Activated T-helper 17 cell treated with anti-CD3 and anti-CD28 coated beads, Interleukin-2, amount 50 U/mL, for 72 hours (primary cell): ENCODE results near the gene DLST. TPM values are rescaled to one million over a fixed set of nuclear protein-coding genes. Genes with fewer than 3 reads are reported as not detected.

Experiments
- ATAC-seq: fragments of 150-1000 bp; cut with Tn5 transposase; replicated peaks from 2 replicates; pipeline ENCODE4 v1.10.0; 2021; ENCODE audit warnings: mild to moderate bottlenecking, moderate library complexity
- H3K27ac Mint-ChIP-seq: one replicate; pipeline ENCODE4 v1.8.0; 2022; ENCODE audit warnings: mixed read lengths
- H3K27me3 Mint-ChIP-seq: one replicate; pipeline ENCODE4 v1.8.0; 2022; ENCODE audit warnings: mixed read lengths
- H3K36me3 Mint-ChIP-seq: one replicate; pipeline ENCODE4 v1.8.0; 2022; ENCODE audit warnings: low read depth, mild to moderate bottlenecking, mixed read lengths
- H3K4me1 Mint-ChIP-seq: one replicate; pipeline ENCODE4 v1.8.0; 2022; ENCODE audit warnings: mixed read lengths
- H3K4me3 Mint-ChIP-seq: one replicate; pipeline ENCODE4 v1.8.0; 2022; ENCODE audit warnings: mild to moderate bottlenecking, mixed read lengths
- H3K9me3 Mint-ChIP-seq: one replicate; pipeline ENCODE4 v1.8.0; 2022; ENCODE audit warnings: mixed read lengths
- total RNA-seq, 2 donors: library from RNA; stranded (reverse); gene quantifications; one replicate each; pipeline ENCODE4 v1.2.3, GENCODE V29; 2022

DLST gene
- 100 to 1,000 TPM; 102 to 132 TPM for total RNA-seq

DNA sequence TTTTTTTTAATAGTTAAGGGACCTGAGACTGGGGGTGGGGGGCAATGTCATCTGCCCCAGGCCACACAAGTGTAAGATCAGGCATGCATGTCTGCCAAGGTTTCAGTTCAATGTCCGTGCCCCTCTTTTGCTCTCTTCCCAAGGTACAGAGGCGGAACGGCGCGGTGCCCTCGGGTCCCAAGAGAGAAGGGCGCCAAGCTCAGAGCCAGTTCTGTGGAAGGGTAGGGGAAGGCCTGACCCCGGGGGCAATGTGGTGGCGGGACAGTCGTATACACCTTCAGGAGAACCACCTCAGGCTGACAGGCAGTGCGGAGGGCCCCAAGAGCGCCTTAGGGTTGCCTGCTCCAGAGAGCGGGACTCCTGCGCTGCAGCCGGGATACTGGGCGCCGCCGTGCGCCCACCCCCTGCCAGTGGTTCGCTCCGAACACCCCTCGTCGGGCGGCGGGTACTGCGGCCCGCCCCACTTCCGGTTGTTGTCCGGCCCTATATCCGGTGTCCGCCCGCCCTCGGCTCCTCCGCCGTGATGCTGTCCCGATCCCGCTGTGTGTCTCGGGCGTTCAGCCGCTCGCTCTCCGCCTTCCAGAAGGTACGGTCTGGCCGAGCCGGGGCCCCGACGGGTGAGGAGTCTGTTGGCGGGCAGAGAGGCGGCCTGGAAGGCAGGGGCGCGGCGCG, at the start of gene DLST:
Gene DLST (plus strand): TSS at position 486 of the 672 bp plus-strand sequence. CDS start 38 bp downstream, at position 524.
- no peaks in the 10 kb centered on the region for H3K9me3 Mint-ChIP-seq
- ATAC-seq, result peak; percentile 97
- H3K36me3 Mint-ChIP-seq, result peaks cover 46% of the 10 kb centered on the region
- peak within 1 kb of the TSS; percentile 98 for H3K27ac Mint-ChIP-seq
- peaks cover 45% of the 10 kb centered on the region for H3K4me1 Mint-ChIP-seq
- peak within 1 kb of the TSS; percentile 99 for H3K4me3 Mint-ChIP-seq
- no peaks in the 10 kb centered on the region for H3K27me3 Mint-ChIP-seq

DNA sequence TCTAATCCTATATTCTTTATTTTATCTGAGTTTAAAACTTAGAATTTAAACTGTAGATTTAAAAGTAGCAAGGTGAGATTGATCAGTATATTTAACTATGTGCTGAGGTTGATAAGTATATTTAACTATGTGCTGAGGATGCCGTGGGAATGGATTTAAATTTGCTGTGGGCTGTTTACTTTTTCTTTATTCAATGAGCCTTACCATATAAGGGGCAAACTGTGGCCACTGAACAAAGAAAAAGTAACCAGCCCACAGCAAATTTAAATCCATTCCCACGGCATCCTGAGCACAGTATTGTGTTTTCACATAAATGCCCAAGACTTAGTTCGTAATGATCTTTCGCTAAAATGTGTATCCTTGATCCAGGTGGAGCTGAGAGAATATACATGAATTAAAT, 48.9 kb upstream of the DLST start:
- ATAC-seq, result no peak
- Mint-ChIP-seq H3K27ac (no peak overlapping the region), H3K9me3 (no peaks in the 10 kb centered on the region), H3K4me3 (no peak overlapping the region), H3K4me1 (peaks cover 23% of the 10 kb centered on the region), H3K36me3 (peaks cover 63% of the 10 kb centered on the region), H3K27me3 (no peaks in the 10 kb centered on the region)

DNA sequence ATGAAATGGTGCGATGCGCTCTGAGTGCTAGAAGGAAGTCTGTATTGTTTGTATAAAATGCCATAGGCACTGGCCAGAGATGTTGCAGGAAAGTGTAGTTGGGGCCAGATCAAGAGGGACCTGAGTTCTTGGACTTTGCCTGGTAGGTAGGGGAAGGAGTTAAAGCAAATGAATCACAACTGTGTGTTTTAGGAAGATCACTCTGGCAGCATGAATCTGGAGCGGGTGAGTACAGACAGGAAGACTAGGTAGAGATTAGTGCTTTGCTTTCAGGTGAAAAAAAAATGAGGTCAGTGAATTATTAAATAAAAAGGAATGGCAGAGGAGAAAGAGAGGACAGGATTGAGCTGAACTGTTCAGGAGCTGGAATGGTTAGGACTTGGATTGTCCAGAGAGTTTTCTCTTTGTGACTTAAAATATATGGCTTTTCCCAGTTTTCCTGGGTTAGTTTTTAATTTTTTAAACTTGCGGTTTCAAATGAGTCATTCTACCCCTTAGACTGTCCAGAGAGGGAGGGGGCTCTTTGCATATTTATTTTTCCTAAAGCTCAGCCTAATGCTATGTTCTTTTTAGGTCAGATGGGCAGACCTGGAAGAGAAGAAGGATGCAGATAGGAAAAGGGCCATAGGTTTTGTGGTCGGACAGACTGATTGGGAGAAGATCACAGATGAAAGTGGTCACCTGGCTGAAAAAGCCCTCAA, 46.9 kb upstream of the DLST start:
- H3K27ac Mint-ChIP-seq, result peak overlapping the region; percentile 23
- peaks cover 43% of the 10 kb centered on the region for H3K36me3 Mint-ChIP-seq
- no peak for ATAC-seq
- H3K9me3 Mint-ChIP-seq, result no peaks in the 10 kb centered on the region
- H3K4me3 Mint-ChIP-seq, result no peak overlapping the region
- H3K27me3 Mint-ChIP-seq, result no peaks in the 10 kb centered on the region
- peaks cover 23% of the 10 kb centered on the region for H3K4me1 Mint-ChIP-seq

DNA sequence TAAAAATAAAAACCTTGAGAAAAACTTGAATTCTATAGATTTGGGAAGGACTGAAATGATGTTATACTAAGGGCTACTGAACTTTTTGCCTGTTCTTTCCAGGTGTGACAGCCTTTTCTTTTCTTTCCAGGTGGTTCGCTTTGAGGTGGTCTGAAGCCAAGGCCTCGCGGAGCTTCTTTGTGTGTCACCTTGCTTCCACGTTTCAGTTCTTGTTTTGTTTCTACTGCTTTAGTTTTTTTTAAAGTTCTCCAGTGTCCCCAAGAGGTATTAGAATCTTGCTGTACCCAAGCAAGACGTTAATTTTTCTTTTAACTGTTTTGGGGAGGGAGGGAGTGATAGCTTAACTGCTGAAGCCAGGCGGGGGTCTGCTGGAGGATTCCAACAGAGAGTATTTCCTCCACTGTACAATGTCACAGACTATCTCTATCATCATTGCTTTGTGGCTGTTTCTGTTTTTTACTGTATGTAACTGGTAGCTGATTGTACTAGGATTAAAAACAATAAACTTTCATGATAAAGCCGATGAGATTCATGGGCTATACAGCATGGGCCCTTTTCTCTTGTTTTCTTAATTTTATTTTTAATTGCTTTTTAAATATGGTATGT, 46.0 kb upstream of the DLST start:
- Mint-ChIP-seq H3K36me3 (peaks cover 41% of the 10 kb centered on the region), H3K9me3 (no peaks in the 10 kb centered on the region), H3K27ac (peak overlapping the region; percentile 23), H3K4me3 (no peak overlapping the region), H3K27me3 (no peaks in the 10 kb centered on the region), H3K4me1 (peaks cover 30% of the 10 kb centered on the region)
- no peak for ATAC-seq

DNA sequence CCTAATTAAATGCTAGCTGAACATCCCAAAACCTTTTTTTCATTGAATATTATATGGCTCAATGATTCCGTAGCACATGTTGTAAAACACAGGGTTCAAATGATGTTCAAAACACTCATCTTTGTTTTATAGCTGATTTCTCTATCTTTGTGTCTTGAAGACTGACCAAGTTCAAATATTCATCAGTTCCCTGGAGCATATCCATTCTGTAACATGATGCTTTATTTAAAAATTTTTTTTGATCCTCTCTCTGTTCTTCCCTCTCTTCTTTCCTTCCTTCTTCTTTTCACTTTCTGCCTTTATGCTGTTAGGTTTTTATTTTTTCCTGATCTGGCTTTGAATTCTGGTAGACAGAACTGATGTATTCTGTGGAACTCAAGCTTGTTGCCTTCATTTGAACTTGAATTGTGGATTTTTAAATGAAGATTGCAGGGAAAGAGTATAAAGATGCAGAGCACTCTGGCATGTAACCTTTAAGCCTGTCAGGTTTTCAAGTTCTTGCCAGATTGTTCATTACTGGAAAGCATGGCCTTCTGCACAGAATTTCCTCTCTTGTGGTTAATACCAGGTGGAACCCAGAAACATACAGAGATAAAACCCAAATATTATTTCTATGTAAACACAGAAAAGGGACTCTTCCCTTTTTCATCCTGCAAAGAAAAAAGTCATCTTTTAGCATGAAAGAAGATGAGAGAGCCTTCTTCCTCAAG, 45.3 kb upstream of the DLST start:
- Mint-ChIP-seq H3K27ac (peak overlapping the region; percentile 92), H3K36me3 (peaks cover 34% of the 10 kb centered on the region), H3K4me3 (peak overlapping the region; percentile 79), H3K9me3 (no peaks in the 10 kb centered on the region), H3K27me3 (no peaks in the 10 kb centered on the region), H3K4me1 (peaks cover 37% of the 10 kb centered on the region)
- ATAC-seq, result no peak

DNA sequence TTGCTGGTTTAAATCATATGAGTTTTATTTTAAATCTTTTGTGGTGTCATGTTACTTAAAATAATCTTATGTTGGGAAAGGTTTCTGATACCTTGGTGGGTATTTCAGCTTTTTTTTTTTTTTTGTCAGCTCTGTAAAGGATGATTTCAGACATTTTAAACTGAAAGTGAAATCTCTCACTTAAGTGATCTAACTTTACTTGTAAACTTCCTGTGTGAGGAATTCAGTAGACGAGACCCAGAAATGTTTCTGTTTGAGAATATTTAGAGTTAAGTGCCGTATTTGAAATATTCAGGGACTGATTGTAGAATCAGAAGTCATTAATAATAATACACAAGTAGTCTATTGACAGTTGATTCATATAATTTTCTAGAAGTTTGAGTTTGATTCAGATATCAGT, 43.5 kb upstream of the DLST start:
- Mint-ChIP-seq H3K9me3 (no peaks in the 10 kb centered on the region), H3K4me1 (peaks cover 43% of the 10 kb centered on the region), H3K36me3 (peaks cover 30% of the 10 kb centered on the region), H3K4me3 (peak overlapping the region; percentile 79), H3K27ac (peak overlapping the region; percentile 92), H3K27me3 (no peaks in the 10 kb centered on the region)
- peak; percentile 10 for ATAC-seq

DNA sequence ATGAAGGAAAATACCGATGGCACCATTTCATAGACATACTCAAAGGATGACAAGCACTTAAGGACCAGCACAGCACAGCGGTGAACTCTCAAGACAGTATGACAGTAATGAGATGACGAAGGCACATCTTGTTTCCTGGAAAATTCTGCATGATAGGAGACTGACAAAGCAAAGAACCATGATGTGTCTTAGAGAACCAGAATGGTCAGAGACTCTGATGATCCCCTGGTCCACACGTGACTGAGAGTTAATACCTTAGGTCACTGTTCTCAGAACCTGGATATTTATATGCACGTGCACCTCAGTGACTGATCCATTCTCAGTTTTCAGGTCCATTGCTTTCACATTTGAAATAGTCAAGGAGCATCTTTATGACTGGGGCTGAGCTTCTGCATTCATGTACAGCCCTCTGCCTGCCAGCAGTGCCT, 41.1 kb upstream of the DLST start:
- peaks cover 26% of the 10 kb centered on the region for H3K36me3 Mint-ChIP-seq
- H3K27me3 Mint-ChIP-seq, result no peaks in the 10 kb centered on the region
- ATAC-seq, result peak; percentile 59
- peaks cover 37% of the 10 kb centered on the region for H3K4me1 Mint-ChIP-seq
- H3K27ac Mint-ChIP-seq, result peak overlapping the region; percentile 61
- peak overlapping the region; percentile 37 for H3K4me3 Mint-ChIP-seq
- no peaks in the 10 kb centered on the region for H3K9me3 Mint-ChIP-seq

DNA sequence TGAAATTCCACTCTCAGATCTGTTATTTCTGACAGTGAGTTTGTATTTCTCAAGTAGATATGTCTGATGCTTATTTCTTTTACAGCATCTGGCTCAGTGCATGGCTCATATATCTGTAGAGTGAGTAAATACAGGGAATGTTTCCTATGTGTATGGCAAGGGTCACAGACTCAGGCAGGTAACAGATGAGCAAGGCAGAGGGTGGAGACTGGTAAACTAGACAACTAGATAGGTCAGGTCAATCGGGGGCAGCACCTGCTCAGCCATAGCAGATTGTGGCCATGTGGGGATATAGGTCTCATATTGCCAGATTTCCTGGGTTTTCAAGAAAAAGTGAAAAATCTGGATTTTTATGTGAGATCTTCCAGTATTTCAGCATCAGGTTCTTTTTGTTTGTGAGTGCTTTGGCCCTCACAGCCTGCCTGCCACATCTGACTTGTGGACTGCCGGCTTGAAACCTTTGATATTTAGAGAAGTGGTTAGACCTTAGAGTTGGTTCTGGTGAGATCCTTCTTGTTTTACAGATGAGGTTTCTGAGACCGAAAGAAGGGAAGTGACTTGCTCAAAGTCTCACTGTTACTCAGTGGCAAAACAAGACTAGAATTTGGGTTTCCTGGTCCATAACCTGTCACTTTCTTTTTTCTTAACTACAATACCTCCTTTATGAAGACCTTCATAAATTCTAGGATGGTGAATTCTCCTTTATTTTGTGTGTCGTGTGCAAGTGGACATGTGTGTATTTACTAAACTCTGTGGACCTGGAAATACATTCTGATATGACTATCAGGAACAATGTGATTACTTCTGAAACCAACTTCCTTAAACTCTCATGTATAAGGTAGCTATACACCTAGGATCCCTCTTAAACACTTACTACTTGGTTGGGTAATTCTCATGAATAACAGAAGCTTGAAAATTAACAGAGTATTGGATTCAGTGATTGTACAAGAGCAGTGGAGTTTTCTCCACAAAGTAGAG, 40.2 kb upstream of the DLST start:
- peaks cover 33% of the 10 kb centered on the region for H3K4me1 Mint-ChIP-seq
- H3K4me3 Mint-ChIP-seq, result peak overlapping the region; percentile 37
- peak; percentile 83 for ATAC-seq
- peak overlapping the region; percentile 61 for H3K27ac Mint-ChIP-seq
- no peaks in the 10 kb centered on the region for H3K9me3 Mint-ChIP-seq
- no peaks in the 10 kb centered on the region for H3K27me3 Mint-ChIP-seq
- peaks cover 19% of the 10 kb centered on the region for H3K36me3 Mint-ChIP-seq

DNA sequence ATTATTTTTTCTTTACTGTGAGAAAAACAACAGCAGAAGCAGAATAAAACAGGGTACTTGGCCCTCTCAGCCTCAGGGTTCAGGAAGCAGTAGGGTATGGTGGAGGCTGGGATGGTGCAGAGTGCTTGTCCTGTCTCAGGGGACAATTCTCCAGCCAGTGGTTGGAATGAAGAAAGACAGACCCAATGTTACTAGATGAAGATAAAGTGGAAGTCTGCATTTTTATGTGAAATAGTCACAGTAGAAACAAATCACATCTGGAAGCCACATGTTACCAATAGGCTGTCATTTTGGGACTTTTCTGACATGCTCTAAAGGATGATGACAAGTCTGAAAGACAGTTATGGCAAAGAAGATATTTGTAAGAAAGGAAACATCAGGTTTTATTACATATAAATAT, 38.1 kb upstream of the DLST start:
- ATAC-seq, result no peak
- peak overlapping the region; percentile 43 for H3K27ac Mint-ChIP-seq
- H3K36me3 Mint-ChIP-seq, result peaks cover 7% of the 10 kb centered on the region
- H3K9me3 Mint-ChIP-seq, result no peaks in the 10 kb centered on the region
- no peak overlapping the region for H3K4me3 Mint-ChIP-seq
- H3K4me1 Mint-ChIP-seq, result peaks cover 20% of the 10 kb centered on the region
- H3K27me3 Mint-ChIP-seq, result no peaks in the 10 kb centered on the region

DNA sequence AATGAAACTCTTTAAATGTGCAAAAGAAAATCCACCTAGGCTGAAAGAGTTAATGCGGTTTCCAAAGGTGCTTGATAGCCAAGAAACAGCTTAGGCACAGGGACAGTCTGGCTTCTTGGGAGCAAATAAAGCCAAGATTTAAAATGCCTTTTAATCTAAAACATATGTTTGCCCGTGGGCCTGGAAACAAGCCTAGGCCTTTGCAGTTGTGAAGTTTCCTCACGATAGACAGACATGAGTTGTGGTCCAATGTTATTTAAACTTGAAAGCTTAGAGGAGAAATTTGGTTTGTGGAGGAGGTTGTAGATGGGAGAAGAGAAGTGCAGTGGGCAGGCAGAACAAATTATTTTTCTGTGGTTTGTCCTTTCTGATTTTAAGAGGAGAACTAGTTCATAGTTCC, 35.5 kb upstream of the DLST start:
- ATAC-seq, result no peak
- Mint-ChIP-seq H3K9me3 (no peaks in the 10 kb centered on the region), H3K27ac (no peak overlapping the region), H3K36me3 (no peaks in the 10 kb centered on the region), H3K4me1 (peaks cover 8% of the 10 kb centered on the region), H3K27me3 (no peaks in the 10 kb centered on the region), H3K4me3 (no peak overlapping the region)

DNA sequence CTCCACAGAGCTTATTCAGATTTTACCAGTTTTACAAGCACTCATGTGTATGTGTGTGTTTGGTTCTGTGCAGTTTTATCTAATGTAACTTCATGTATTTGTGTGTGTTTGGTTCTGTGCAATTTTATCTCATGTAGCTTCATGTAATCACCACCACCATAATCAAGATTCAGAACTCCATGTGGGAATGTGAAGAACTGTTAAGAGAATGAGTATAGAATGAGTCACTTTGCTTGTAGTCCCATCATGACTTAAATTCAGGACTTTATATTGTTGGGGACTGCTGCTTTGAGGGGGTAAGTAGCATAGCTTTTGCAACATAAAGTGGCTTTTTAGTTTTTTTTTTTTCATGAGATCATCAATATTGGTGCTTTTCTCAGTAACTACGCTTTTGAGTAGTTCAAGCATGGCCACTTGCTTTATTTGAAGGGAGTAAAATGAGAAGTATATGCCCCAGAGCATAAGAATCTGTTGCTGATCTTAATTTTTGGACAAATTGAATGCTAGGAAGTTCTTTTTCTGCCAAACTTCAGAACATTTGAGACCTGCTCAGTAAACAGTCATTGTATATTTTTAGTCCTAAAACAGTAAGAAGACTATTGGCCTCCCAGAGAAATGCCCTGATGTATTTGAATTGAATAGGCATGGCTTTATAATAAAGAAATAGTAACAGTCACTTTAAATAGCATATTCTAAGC, 34.6 kb upstream of the DLST start:
- no peaks in the 10 kb centered on the region for H3K27me3 Mint-ChIP-seq
- no peaks in the 10 kb centered on the region for H3K4me1 Mint-ChIP-seq

DNA sequence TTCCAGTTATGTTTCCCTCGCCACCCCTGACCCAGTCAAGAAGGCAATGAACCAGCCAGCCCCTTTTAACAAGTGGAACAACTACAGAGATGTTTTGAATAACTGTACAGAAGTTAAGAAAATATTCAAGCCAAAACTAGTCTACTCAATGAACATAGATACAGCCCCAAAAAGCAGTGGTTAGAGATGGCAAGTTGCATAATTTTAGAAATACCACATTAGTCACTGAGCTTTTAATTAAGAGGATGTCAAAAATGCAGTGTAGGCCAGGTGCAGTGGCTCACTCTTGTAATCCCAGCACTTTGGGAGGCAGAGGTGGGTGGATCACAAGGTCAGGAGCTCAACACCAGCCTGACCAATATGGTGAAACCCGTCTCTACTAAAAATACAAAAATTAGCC, 32.9 kb upstream of the DLST start:
- Mint-ChIP-seq H3K27me3 (no peaks in the 10 kb centered on the region), H3K4me1 (peaks cover 7% of the 10 kb centered on the region), H3K36me3 (no peaks in the 10 kb centered on the region), H3K4me3 (no peak overlapping the region), H3K27ac (no peak overlapping the region), H3K9me3 (no peaks in the 10 kb centered on the region)
- ATAC-seq, result no peak

More for the DNA sequence above, 34.6 kb upstream of the DLST start:
- Mint-ChIP-seq H3K27ac (no peak overlapping the region), H3K36me3 (no peaks in the 10 kb centered on the region), H3K9me3 (no peaks in the 10 kb centered on the region), H3K4me3 (no peak overlapping the region)
- no peak for ATAC-seq

DNA sequence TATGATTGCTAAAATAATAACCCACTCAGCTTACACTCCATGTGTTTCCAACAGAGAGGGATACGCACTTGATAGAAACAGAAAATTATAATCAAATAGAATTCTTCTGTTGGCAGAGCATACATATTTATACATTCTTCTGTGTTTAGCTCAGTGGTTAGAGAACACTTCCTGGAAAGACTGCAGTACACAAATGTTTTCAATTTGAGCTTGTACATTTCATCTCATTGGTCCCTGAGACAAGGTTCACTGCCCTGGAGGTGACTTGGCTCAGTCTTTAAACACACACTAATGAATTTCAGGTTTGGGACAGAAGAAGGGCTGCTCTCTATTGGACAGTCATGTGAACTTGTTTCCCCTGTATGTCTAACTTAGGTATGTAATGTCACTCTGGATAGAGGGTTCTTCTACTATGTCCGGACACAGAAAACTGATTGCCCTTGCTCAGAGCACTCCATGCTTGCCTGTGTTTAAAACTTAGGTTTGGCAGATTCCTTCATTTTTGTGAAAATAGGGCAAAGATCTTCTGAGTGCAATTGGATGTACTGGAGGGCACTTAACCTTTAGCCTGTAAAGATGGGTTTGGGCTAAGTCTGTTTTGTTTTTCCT, 28.7 kb upstream of the DLST start:
- H3K4me1 Mint-ChIP-seq, result peaks cover 7% of the 10 kb centered on the region
- no peaks in the 10 kb centered on the region for H3K27me3 Mint-ChIP-seq
- no peak overlapping the region for H3K27ac Mint-ChIP-seq
- no peaks in the 10 kb centered on the region for H3K9me3 Mint-ChIP-seq
- ATAC-seq, result no peak
- H3K36me3 Mint-ChIP-seq, result no peaks in the 10 kb centered on the region
- H3K4me3 Mint-ChIP-seq, result no peak overlapping the region
